HepG2 (cell line): ENCODE measurements around the gene YJEFN3. TPM values are rescaled to one million over a fixed set of nuclear protein-coding genes. Genes with fewer than 3 reads are reported as not detected.
A peak's percentile ranks its signal among the peaks of the same experiment; 100 is the strongest.

Experiments used
- CEBPB ChIP-seq: IDR thresholded peaks from 2 replicates; pipeline ENCODE4 v1.6.1; 2011; ENCODE audit warnings: low read depth, low read length, improper control_type of control experiment, borderline replicate concordance
- EP300 ChIP-seq, 3 experiments: sonication (generic) in 1 of 3; formaldehyde crosslinking in 1 of 3; IDR thresholded peaks; 2 replicates each; pipeline versions ENCODE4 v1.5.1 to v1.6.1; 2011 to 2020; ENCODE audit warnings: low read depth in 2 of 3, low read length in 2 of 3, borderline replicate concordance in 1 of 3, improper control_type of control experiment in 1 of 3, mild to moderate bottlenecking in 1 of 3, missing genetic modification reagents in 1 of 3, moderate library complexity in 1 of 3
- FLYWCH1 ChIP-seq: sonication (generic); formaldehyde crosslinking; IDR thresholded peaks from 2 replicates; pipeline ENCODE4 v1.8.1; 2023; ENCODE audit warnings: mild to moderate bottlenecking, missing genetic modification reagents
- RCOR2 ChIP-seq: IDR thresholded peaks from 2 replicates; pipeline ENCODE4 v1.6.1; 2016; ENCODE audit warnings: missing biosample characterization, missing genetic modification reagents
- TEAD3 ChIP-seq: optimal IDR thresholded peaks from 2 replicates; pipeline ENCODE3; 2016; ENCODE audit warnings: borderline replicate concordance
- THAP8 ChIP-seq: sonication (generic); formaldehyde crosslinking; IDR thresholded peaks from 2 replicates; pipeline ENCODE4 v1.5.1; 2020; ENCODE audit warnings: missing genetic modification reagents, mild to moderate bottlenecking, borderline replicate concordance
- ZBTB40 ChIP-seq, 2 experiments: fragments of 450-650 bp in 1 of 2; sonication (generic) in 1 of 2; formaldehyde crosslinking in 1 of 2; IDR thresholded peaks; 2 replicates each; pipeline versions ENCODE4 v1.6.1 to v1.8.0; 2016 to 2022; ENCODE audit warnings: antibody characterized with exemption in 1 of 2, mild to moderate bottlenecking in 1 of 2, missing genetic modification reagents in 1 of 2
- ZNF24 ChIP-seq: fragments of 450-650 bp; IDR thresholded peaks from 2 replicates; pipeline ENCODE4 v1.6.1; 2017; ENCODE audit warnings: antibody characterized with exemption, mild to moderate bottlenecking
- ZNF3 ChIP-seq: IDR thresholded peaks from 2 replicates; pipeline ENCODE4 v1.7.0; 2017; ENCODE audit warnings: inconsistent platforms
- ZNF652 ChIP-seq: IDR thresholded peaks from 2 replicates; pipeline ENCODE4 v1.6.1; 2016; ENCODE audit warnings: low read depth, borderline replicate concordance
- polyA plus RNA-seq, 8 experiments: library from polyadenylated mRNA; depleted of rRNA in 3 of 8; stranded (reverse) in 7 of 8; unstranded in 1 of 8; fragments of >200 nt; fragmentation: Illumina TruSeq in 4 of 8; extraction: Trizol in 4 of 8; gene quantifications; 2 replicates each; pipeline versions ENCODE4 v1.2.1 to v1.2.3, GENCODE V29; 2011 to 2016; ENCODE audit warnings: low read depth in 4 of 8, missing spikeins in 1 of 8, mixed read lengths in 1 of 8; ENCODE audit not compliant: insufficient read depth in 1 of 8
- total RNA-seq, 5 experiments: library from RNA; depleted of rRNA; stranded (reverse); fragments of >200 nt; fragmentation: Illumina TruSeq; extraction: Trizol; gene quantifications; 2 replicates each; pipeline ENCODE4 v1.2.3, GENCODE V29; 2016; ENCODE audit warnings: low read depth in 1 of 5
- TF ChIP-seq, protein P1 (sequence below): sonication (generic); formaldehyde crosslinking; IDR thresholded peaks from 2 replicates; pipeline ENCODE4 v1.4.0; 2020; ENCODE audit warnings: missing genetic modification reagents
- TF ChIP-seq, protein P2 (sequence below), 2 experiments: IDR thresholded peaks; 2 replicates each; pipeline ENCODE4 v1.6.1; 2011 to 2012; ENCODE audit warnings: low read length in 2 of 2, borderline replicate concordance in 1 of 2, low read depth in 1 of 2, mild to moderate bottlenecking in 1 of 2, moderate library complexity in 1 of 2

The YJEFN3 gene
- total and polyA plus RNA-seq, 2 of the 13 experiments (the other 11 are each of a cell fraction or from before 2014, with no cell fraction given), result 0.89 to 4.0 TPM

DNA sequence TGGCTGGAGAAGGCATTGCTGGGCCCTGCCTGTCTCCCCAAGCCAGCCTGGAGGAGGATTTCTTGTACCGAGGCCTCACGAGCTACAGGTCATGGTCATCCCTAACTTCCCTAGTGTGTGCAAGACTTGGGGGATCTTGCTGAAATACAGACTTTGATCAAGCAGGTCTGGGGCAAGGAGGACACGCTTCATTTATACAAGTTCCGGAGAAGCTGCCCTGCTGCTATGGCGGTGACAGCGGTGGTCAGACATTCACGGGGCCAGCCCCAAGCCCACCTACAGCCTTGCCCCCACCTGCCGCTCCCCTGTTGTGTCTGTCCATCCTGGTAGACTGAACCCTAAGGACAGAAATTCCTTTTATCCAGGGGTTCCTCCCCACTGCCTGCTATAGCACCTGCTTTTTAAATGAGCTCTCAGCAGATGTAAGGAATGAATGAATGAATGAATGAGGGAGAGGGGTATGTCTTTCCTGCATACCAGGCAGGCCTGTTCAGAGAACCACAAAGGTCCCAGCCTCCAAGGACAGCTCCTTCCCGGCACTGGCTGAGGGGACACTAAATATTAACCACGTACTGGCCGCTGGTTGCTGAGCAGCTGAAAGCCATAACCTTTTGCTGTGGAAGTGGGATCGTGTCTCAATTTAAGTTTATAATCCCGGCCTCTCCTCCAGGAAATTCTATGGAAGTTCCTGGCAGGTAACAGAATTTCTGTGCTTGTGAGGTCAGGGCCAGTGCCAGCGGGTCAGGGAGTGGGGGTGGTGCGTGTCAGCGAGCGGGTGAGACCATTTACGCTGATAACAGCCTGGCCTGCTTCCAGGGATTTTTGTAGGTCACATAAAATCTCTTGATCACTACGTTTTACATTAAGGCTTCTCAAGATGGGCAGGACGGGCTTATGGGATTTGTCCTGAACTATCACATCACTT, 40.5 kb upstream of the YJEFN3 start (continued):
- TF ChIP-seq EP300 (IDR thresholded peaks at IDR 0.05; ENCODE audit: low read depth in 2 of 2, low read length in 2 of 2), result no peak
- TF ChIP-seq EP300 (CRISPR knock-in tag; IDR thresholded peaks at IDR 0.05; ENCODE audit: borderline replicate concordance), result no peak
- TF ChIP-seq RCOR2 (CRISPR knock-in tag), result no peak
- TF ChIP-seq THAP8, result no peak
- no peak for TF ChIP-seq ZBTB40 (IDR thresholded peaks at IDR 0.05)
- no peak for TF ChIP-seq ZBTB40 (CRISPR knock-in tag; IDR thresholded peaks at IDR 0.05)
- TF ChIP-seq TEAD3 (CRISPR knock-in tag), result peak; percentile 60
- TF ChIP-seq FLYWCH1, result no peak
- TF ChIP-seq, protein P1, sequence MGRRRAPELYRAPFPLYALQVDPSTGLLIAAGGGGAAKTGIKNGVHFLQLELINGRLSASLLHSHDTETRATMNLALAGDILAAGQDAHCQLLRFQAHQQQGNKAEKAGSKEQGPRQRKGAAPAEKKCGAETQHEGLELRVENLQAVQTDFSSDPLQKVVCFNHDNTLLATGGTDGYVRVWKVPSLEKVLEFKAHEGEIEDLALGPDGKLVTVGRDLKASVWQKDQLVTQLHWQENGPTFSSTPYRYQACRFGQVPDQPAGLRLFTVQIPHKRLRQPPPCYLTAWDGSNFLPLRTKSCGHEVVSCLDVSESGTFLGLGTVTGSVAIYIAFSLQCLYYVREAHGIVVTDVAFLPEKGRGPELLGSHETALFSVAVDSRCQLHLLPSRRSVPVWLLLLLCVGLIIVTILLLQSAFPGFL, result no peak
- no peak for TF ChIP-seq ZNF3
- TF ChIP-seq ZNF24, result peak; percentile 76; the same call in 1 of the 2 replicates
- TF ChIP-seq, protein P2, sequence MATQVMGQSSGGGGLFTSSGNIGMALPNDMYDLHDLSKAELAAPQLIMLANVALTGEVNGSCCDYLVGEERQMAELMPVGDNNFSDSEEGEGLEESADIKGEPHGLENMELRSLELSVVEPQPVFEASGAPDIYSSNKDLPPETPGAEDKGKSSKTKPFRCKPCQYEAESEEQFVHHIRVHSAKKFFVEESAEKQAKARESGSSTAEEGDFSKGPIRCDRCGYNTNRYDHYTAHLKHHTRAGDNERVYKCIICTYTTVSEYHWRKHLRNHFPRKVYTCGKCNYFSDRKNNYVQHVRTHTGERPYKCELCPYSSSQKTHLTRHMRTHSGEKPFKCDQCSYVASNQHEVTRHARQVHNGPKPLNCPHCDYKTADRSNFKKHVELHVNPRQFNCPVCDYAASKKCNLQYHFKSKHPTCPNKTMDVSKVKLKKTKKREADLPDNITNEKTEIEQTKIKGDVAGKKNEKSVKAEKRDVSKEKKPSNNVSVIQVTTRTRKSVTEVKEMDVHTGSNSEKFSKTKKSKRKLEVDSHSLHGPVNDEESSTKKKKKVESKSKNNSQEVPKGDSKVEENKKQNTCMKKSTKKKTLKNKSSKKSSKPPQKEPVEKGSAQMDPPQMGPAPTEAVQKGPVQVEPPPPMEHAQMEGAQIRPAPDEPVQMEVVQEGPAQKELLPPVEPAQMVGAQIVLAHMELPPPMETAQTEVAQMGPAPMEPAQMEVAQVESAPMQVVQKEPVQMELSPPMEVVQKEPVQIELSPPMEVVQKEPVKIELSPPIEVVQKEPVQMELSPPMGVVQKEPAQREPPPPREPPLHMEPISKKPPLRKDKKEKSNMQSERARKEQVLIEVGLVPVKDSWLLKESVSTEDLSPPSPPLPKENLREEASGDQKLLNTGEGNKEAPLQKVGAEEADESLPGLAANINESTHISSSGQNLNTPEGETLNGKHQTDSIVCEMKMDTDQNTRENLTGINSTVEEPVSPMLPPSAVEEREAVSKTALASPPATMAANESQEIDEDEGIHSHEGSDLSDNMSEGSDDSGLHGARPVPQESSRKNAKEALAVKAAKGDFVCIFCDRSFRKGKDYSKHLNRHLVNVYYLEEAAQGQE (IDR thresholded peaks at IDR 0.05; ENCODE audit: borderline replicate concordance in 1 of 2, low read depth in 1 of 2, low read length in 2 of 2), result no peak
- peak; percentile 76 for TF ChIP-seq ZNF652 (CRISPR knock-in tag)
- TF ChIP-seq CEBPB, result no peak
